ENCODE results near the gene INHBB. TPM values are rescaled to one million over a fixed set of nuclear protein-coding genes. Genes with fewer than 3 reads are reported as not detected.

INHBB gene
- total RNA-seq, 4 donors from 2014 or later, result 0.15 to 2.5 (median 0.93) TPM

GRCh38 chr2:120367649-120368048, 21.7 kb downstream of the INHBB start:
- Histone ChIP-seq H3K27ac (no peak overlapping the region), H3K4me3 (no peak overlapping the region), H3K4me1 (no peaks in the 10 kb centered on the region), H3K27me3 (peaks cover 0 to 25% (median 0%) of the 10 kb centered on the region in 4 donors), H3K36me3 (no peaks in the 10 kb centered on the region), H3K9me3 (no peaks in the 10 kb centered on the region)
- DNase-seq, result no peak
- WGBS, 2 donors, result 35 to 38% methylated on average over 3 to 5 of the region's 5 CpGs
- no peak for TF ChIP-seq POLR2A (IDR thresholded peaks at IDR 0.05)
- TF ChIP-seq, protein P1, sequence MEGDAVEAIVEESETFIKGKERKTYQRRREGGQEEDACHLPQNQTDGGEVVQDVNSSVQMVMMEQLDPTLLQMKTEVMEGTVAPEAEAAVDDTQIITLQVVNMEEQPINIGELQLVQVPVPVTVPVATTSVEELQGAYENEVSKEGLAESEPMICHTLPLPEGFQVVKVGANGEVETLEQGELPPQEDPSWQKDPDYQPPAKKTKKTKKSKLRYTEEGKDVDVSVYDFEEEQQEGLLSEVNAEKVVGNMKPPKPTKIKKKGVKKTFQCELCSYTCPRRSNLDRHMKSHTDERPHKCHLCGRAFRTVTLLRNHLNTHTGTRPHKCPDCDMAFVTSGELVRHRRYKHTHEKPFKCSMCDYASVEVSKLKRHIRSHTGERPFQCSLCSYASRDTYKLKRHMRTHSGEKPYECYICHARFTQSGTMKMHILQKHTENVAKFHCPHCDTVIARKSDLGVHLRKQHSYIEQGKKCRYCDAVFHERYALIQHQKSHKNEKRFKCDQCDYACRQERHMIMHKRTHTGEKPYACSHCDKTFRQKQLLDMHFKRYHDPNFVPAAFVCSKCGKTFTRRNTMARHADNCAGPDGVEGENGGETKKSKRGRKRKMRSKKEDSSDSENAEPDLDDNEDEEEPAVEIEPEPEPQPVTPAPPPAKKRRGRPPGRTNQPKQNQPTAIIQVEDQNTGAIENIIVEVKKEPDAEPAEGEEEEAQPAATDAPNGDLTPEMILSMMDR (IDR thresholded peaks at IDR 0.05), result no peak
- intact Hi-C loops (cut with DNase I), result no loop called here

- no peak overlapping the region for H3K27ac ChIP-seq
- no peaks in the 10 kb centered on the region for H3K9me3 ChIP-seq
- 77 to 100% methylated on average over 1 of the region's 3 CpGs for WGBS, 2 donors
- no peaks in the 10 kb centered on the region for H3K36me3 ChIP-seq
- intact Hi-C loops (cut with DNase I), result no loop called here
- DNase-seq, result no peak
- no peaks in the 10 kb centered on the region for H3K4me1 ChIP-seq
- no peak overlapping the region for H3K4me3 ChIP-seq
- TF ChIP-seq, protein P1 (IDR thresholded peaks at IDR 0.05), result no peak
- TF ChIP-seq POLR2A (IDR thresholded peaks at IDR 0.05), result no peak
- H3K27me3 ChIP-seq, result peaks cover 0 to 25% (median 0%) of the 10 kb centered on the region in 4 donors
These were observed 22.1 kb downstream of the INHBB start for GRCh38 chr2:120368086-120368485.

DNA sequence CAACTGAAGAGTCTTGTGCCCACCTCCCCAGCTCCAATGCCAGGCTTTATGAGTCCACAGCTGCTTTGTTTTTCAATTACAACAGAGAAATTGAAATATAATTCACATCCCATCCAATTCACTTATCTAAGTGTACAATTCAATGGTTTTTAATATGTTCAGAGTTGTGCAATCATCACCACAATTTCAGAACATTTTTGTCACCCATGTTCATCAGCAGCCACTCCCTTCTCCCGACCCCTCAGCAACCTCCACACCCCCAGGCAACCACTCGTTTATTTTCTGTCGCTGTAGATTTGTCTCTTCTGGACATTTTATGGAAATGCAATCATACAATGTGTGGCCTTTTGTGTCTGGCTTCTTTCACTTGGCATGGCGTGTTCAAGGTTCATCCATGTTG, 23.3 kb downstream of the INHBB start:
- Histone ChIP-seq H3K4me1 (no peaks in the 10 kb centered on the region), H3K27me3 (peaks cover 0 to 31% (median 0%) of the 10 kb centered on the region in 4 donors), H3K9me3 (no peaks in the 10 kb centered on the region), H3K36me3 (no peaks in the 10 kb centered on the region), H3K27ac (no peak overlapping the region), H3K4me3 (no peak overlapping the region)
- TF ChIP-seq, protein P1 (IDR thresholded peaks at IDR 0.05), result no peak
- TF ChIP-seq POLR2A (IDR thresholded peaks at IDR 0.05), result no peak
- 68 to 80% methylated on average over 4 of the region's 4 CpGs for WGBS, 2 donors
- intact Hi-C loops (cut with DNase I), result no loop called here
- DNase-seq, result no peak

DNA sequence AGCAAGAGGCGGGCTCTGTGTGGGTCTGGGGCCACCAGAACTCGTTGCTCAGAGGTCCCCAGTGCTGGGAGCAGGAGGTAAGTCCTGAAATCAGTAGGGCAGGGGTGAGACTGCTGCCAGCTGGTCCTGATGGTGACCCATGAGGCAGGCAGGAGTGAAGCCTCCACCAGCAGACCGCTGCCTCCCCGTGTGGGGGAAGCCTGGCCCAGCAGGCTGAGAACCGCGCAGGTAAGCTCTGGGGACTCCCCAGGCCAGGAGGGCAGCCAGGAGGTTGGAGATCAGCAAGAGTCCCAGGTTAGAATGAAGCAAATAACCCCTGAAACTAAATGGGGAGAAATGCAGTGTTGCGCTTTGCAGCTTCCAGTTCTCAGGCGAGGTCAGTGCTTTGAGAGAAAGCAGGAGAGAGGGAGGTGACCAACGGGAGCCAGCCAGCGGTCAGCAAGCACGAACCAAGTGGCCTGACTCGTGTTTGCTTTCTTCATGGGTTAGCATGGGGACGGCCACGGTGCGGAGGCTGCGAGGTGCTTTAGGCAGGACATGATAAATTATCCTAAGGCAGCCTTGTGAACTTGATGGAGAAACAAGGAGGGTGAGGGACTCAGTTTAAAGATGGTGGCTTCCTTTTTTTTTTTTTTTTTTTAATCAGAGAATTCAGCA, 26.2 kb downstream of the INHBB start:
- H3K27me3 ChIP-seq, result peaks cover 0 to 51% (median 0%) of the 10 kb centered on the region in 4 donors
- no peak overlapping the region for H3K27ac ChIP-seq
- H3K9me3 ChIP-seq, result no peaks in the 10 kb centered on the region
- DNase-seq, result no peak
- H3K4me1 ChIP-seq, result no peaks in the 10 kb centered on the region
- intact Hi-C loops (cut with DNase I), result no loop called here
- H3K4me3 ChIP-seq, result no peak overlapping the region
- TF ChIP-seq, protein P1 (IDR thresholded peaks at IDR 0.05), result no peak
- no peak for TF ChIP-seq POLR2A (IDR thresholded peaks at IDR 0.05)
- WGBS, 2 donors, result 72 to 78% methylated on average over 9 to 12 of the region's 16 CpGs
- no peaks in the 10 kb centered on the region for H3K36me3 ChIP-seq

DNA sequence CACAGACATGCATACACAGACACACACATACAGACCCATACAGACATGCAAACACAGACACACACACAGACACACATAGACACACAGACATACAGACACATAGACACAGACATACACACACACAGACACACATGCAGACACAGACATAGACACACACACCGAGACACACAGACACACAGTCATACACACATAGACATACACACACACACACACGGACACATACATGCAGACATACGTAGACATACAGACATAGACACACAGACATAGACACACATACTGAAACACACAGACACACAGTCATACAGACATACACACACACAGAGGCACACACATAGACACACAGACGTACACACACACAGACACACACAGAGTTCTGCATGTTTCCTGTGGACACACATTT, 26.9 kb downstream of the INHBB start:
- no peak for DNase-seq
- Histone ChIP-seq H3K27me3 (peaks cover 0 to 56% (median 0%) of the 10 kb centered on the region in 4 donors), H3K27ac (no peak overlapping the region), H3K4me1 (no peaks in the 10 kb centered on the region), H3K36me3 (no peaks in the 10 kb centered on the region), H3K9me3 (no peaks in the 10 kb centered on the region), H3K4me3 (no peak overlapping the region)
- no peak for TF ChIP-seq POLR2A (IDR thresholded peaks at IDR 0.05)
- TF ChIP-seq, protein P1 (IDR thresholded peaks at IDR 0.05), result no peak
- 81 to 91% methylated on average over 4 of the region's 4 CpGs for WGBS, 2 donors
- intact Hi-C loops (cut with DNase I), result no loop called here
